ENCODE measurements around the gene HDAC9. TPM values are rescaled to one million over a fixed set of nuclear protein-coding genes. Genes with fewer than 3 reads are reported as not detected.

Gene HDAC9
- total RNA-seq, 1 donor from 2014 or later, result 3.6 TPM

DNA sequence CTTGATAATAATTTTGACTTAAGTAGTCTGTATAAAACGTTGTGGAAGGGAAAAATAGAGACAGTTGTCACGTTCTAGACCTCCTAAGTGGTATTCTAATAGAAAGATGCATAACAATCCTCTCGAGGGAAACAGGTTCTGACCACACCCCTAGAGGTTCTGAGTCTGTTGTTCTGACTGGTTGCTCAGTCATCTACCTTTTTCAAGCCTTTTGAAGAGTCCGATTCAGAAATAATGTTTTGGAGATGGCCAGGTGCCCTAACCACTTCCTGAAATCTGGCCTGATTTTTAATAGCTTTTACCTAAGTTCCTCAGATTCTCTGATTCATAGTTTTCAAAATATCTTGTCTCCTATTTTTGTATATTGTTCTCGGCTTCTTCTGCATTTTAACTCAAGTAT, 175.6 kb downstream of the HDAC9 start:
- H3K27ac Mint-ChIP-seq, result no peak overlapping the region
- no peaks in the 10 kb centered on the region for H3K9me3 Mint-ChIP-seq (ENCODE audit: low read depth)
- DNase-seq (ENCODE audit: low spot score, unreplicated experiment), result no peak
- H3K27me3 Mint-ChIP-seq, result no peaks in the 10 kb centered on the region
- H3K36me3 Mint-ChIP-seq (ENCODE audit: insufficient read depth), result no peaks in the 10 kb centered on the region
- H3K4me3 Mint-ChIP-seq (ENCODE audit: low read depth), result no peak overlapping the region
- TF ChIP-seq, protein P1, sequence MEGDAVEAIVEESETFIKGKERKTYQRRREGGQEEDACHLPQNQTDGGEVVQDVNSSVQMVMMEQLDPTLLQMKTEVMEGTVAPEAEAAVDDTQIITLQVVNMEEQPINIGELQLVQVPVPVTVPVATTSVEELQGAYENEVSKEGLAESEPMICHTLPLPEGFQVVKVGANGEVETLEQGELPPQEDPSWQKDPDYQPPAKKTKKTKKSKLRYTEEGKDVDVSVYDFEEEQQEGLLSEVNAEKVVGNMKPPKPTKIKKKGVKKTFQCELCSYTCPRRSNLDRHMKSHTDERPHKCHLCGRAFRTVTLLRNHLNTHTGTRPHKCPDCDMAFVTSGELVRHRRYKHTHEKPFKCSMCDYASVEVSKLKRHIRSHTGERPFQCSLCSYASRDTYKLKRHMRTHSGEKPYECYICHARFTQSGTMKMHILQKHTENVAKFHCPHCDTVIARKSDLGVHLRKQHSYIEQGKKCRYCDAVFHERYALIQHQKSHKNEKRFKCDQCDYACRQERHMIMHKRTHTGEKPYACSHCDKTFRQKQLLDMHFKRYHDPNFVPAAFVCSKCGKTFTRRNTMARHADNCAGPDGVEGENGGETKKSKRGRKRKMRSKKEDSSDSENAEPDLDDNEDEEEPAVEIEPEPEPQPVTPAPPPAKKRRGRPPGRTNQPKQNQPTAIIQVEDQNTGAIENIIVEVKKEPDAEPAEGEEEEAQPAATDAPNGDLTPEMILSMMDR (IDR thresholded peaks at IDR 0.05; ENCODE audit: unreplicated experiment), result no peak
- H3K4me1 Mint-ChIP-seq (ENCODE audit: low read depth), result peaks cover 2% of the 10 kb centered on the region

DNA sequence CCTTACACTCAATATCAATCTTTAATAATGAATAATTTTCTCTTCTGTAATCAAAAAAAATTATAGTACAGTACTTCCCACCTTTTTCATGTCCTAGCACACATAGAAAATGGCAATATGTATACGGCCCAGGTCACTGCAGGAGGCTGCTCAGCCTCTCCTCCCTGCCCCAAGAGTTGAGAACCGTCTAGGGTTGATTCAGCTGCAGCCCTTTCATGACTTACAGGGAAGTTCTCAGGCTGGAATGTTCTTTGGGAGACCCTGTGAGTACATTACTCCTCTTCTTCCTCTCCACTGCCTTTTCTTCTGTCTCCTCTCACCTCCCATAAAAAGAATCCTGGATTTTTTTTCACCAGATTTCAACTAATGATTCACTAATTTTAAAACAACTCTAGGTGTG, 180.0 kb downstream of the HDAC9 start:
- Mint-ChIP-seq H3K27ac (no peak overlapping the region), H3K27me3 (no peaks in the 10 kb centered on the region), H3K4me1 (ENCODE audit: low read depth) (peaks cover 2% of the 10 kb centered on the region), H3K4me3 (ENCODE audit: low read depth) (no peak overlapping the region), H3K36me3 (ENCODE audit: insufficient read depth) (no peaks in the 10 kb centered on the region), H3K9me3 (ENCODE audit: low read depth) (no peaks in the 10 kb centered on the region)
- TF ChIP-seq, protein P1 (IDR thresholded peaks at IDR 0.05; ENCODE audit: unreplicated experiment), result no peak
- DNase-seq (ENCODE audit: low spot score, unreplicated experiment), result no peak

DNA sequence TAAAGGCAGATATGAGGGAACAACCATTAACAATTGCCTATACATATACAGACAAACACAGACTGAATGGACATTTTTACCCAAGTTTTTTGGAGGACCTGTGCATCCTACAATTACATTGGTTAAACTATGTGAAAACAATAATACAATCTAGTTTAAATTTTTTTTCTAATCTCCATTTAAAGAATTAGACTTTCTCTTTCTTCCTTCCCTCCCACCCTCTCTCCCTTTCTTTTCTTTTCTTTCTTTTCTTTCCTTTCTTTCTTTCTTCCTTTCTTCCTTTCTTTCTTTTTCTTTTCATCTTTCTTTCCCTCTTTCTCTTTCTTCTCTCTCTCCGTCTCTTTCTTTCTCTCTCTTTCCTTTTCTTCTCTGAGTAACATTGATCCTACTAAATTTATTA, 183.7 kb downstream of the HDAC9 start:
- DNase-seq (ENCODE audit: low spot score, unreplicated experiment), result no peak
- Mint-ChIP-seq H3K27ac (no peak overlapping the region), H3K36me3 (ENCODE audit: insufficient read depth) (no peaks in the 10 kb centered on the region), H3K4me3 (ENCODE audit: low read depth) (no peak overlapping the region), H3K27me3 (no peaks in the 10 kb centered on the region), H3K9me3 (ENCODE audit: low read depth) (no peaks in the 10 kb centered on the region), H3K4me1 (ENCODE audit: low read depth) (peaks cover 2% of the 10 kb centered on the region)
- TF ChIP-seq, protein P1 (IDR thresholded peaks at IDR 0.05; ENCODE audit: unreplicated experiment), result no peak

DNA sequence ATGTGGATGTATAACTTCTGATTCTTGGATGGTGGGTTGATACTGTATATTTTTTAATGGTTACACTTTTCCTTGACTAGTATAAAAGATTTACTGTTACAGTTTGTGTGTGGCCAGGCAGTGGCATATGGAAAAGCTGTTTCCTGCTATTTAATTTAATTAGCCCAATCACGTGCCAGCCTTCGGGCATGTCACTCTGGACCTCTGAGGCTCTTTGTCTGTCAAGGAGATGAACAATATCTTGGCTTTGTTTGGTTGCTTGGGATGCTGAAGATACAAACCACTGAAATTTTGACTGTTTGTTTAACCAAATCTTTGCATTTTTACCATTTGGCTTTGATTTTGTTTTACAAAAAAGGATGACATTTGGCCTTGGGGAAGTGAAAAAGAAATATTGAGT, 185.0 kb downstream of the HDAC9 start:
- H3K27ac Mint-ChIP-seq, result no peak overlapping the region

DNA sequence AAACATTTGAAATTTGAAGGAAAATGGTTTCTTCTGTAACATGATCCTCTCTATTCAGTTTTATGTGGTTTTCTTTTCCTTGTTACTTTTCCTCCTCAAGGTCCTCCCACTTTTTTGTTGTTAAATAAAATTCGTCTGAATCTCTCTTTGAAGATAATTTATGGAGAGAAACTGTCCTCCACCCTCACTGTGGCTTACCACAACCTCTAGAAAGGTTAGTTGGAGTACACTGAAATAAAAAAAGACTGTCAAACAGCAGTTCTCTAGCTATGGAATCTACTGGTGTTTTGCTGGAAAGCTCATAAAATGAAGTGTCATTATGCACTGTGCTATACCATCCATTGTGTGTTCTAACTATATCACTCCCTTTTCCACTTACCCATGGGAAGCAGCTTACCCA, 189.4 kb downstream of the HDAC9 start:
- Mint-ChIP-seq H3K27me3 (no peaks in the 10 kb centered on the region), H3K36me3 (ENCODE audit: insufficient read depth) (no peaks in the 10 kb centered on the region), H3K27ac (no peak overlapping the region), H3K4me1 (ENCODE audit: low read depth) (peaks cover 2% of the 10 kb centered on the region), H3K4me3 (ENCODE audit: low read depth) (no peak overlapping the region), H3K9me3 (ENCODE audit: low read depth) (no peaks in the 10 kb centered on the region)
- TF ChIP-seq, protein P1 (IDR thresholded peaks at IDR 0.05; ENCODE audit: unreplicated experiment), result no peak
- no peak for DNase-seq (ENCODE audit: low spot score, unreplicated experiment)

More for the DNA sequence above, 185.0 kb downstream of the HDAC9 start:
- H3K36me3 Mint-ChIP-seq (ENCODE audit: insufficient read depth), result no peaks in the 10 kb centered on the region
- H3K4me3 Mint-ChIP-seq (ENCODE audit: low read depth), result no peak overlapping the region
- TF ChIP-seq, protein P1 (IDR thresholded peaks at IDR 0.05; ENCODE audit: unreplicated experiment), result no peak
- H3K4me1 Mint-ChIP-seq (ENCODE audit: low read depth), result peaks cover 2% of the 10 kb centered on the region
- no peaks in the 10 kb centered on the region for H3K27me3 Mint-ChIP-seq
- no peaks in the 10 kb centered on the region for H3K9me3 Mint-ChIP-seq (ENCODE audit: low read depth)
- no peak for DNase-seq (ENCODE audit: low spot score, unreplicated experiment)

Data from progenitor cell of endocrine pancreas (in vitro differentiated cells).